Glomerular endothelial cell (primary cell): ENCODE data around the gene DEPDC5. TPM values are rescaled to one million over a fixed set of nuclear protein-coding genes. Genes with fewer than 3 reads are reported as not detected.

Experiments used
- DNase-seq: peaks from one replicate; pipeline ENCODE4 v3.0.0-alpha.2; 2011; ENCODE audit warnings: low read depth, low spot score; ENCODE audit errors: extremely low read depth
- total RNA-seq: library from RNA; depleted of rRNA; stranded (reverse); fragments of >200 nt; gene quantifications from 2 replicates; pipeline ENCODE4 v1.2.3, GENCODE V29; 2015

DEPDC5 gene
- total RNA-seq, 1 donor from 2014 or later: 10.2 TPM

- DNase-seq: no peak
Observed at GRCh38 chr22:31944700-31945442, 191.1 kb downstream of the DEPDC5 start.

- no peak for DNase-seq
Observed at GRCh38 chr22:31945443-31945855, 191.6 kb downstream of the DEPDC5 start.

DNA sequence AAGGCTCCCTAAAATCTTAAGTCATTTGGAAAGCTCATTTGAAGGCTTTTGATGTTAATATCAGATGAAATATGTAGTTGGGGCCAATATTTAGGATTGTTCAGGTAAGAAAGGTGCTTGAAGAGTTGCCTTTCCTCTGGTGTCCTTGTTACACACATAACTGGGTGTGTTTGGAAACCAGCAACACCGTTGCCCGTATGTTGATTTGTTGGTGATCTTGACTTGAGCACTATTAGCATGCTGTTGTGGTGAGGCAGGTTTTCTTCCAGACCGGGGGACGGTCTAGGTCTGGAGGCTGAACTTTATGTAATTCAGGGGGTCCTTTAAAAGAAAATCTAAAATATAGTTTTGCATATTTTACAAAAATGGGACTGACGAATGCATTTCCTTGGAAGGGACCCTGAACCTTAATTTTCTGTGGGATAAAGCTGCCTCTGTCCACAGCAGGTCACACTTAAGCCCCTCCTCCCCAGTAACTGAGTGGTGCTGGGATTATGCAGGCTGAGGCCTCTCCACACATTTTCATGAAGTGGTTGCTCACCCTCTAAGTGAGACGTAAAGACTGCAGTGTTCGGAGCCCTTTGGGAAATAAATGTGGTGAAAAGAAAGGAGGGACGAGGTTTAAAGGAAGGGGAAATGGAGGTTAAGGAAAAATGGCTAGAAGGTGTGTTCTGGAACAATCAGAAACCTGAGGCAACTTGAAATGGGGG is 192.3 kb downstream of the DEPDC5 start:
- no peak for DNase-seq

DNA sequence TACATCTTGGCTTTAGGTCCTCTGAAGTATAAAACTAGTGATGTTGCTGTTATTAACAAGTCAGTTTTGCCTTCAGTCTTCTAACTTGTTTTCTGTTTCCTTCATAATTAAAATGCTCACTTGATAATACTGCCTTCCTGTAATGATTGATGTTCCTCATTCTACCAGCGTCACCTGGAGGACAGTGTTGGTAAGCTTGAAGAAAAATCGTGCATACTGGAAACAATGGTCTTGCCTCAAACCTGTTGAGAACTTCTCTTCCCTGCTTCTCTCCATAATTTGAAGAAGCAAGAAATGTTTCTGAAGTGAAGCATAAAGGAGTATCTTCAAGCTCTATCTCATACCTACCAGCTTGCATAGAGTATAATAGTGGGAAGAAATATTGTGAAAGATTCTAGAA is 193.5 kb downstream of the DEPDC5 start:
- DNase-seq: no peak

- DNase-seq: no peak
Observed at GRCh38 chr22:31948002-31948401, 194.2 kb downstream of the DEPDC5 start.

- DNase-seq: no peak
Observed at GRCh38 chr22:31950226-31950625, 196.4 kb downstream of the DEPDC5 start.

DNA sequence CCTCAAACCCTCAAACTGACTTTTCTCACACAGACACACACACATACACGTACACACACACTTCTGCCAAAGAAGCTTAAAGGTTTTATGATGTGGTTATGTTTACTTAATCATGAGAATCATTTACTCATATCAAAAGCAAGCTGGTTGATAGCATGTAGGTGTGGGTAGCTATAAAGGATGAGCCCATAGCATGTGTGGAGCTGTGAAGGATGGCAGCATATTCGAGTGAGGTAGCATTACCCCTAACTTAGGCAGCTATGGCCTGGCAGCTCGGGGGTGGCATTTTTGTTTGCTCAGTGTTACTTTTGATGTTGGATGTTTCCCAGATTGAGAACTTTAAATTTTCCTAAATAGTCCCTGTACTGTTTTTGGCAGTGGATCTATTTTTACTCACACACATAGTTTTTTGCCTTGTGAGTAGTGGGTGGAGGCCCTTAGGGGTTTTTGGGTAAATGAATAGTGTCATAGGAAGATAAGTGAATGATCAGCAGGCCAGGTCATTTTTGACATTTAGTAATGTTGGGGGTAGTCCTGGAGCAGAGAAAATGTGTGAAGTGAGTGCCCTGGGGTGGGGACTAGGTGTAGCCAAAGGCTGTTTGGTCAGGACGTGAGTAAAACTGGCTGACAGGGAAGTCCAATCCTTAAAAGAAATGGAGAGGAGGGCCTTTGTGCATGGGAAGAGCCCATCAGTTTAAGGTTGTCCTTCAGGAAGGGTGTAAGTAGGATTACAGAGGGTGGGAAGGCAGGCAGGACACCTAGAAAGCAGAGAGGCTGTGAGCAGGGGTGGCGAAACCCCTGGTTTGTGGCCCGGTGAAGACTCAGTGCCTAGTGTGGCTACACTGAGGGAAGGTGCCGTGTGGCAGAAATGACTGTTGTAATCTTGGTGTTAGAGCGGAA is 197.6 kb downstream of the DEPDC5 start:
- DNase-seq: no peak

DNA sequence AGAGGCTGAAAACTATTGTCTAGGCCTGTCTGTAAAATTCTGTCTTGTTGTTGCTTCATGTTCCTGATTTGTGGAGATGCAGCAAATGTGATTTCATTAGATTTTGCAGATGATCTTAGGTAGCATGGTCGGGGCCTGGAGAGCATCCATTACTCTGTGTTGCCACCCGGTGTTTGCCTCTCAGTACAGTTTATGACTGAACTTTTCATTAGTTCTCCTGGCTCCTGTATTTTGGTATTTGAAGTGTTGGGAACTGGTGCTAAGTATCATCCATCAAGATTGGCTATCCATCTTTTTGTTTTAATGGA is 198.2 kb downstream of the DEPDC5 start:
- DNase-seq: no peak

- no peak for DNase-seq
Observed at GRCh38 chr22:31952472-31952871, 198.7 kb downstream of the DEPDC5 start.

DNA sequence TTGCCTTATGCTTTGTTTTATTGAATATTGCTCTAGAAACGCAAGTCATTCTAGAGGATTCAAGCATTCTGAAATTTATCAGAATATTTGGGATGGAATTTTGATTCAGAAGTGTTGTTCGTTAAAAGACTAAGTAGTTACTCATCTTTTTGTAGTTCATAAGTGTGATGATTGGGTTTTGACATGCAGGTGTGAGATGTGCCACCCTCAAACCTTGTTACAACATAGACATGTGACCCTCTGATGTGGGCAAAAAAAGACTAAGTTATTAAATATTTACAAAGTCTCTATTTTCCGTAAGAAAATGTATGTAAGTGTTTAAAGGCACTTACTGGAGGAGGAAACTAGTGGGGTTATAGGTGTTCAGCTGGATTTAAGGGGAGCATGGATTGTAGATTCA is 199.4 kb downstream of the DEPDC5 start:
- no peak for DNase-seq

DNA sequence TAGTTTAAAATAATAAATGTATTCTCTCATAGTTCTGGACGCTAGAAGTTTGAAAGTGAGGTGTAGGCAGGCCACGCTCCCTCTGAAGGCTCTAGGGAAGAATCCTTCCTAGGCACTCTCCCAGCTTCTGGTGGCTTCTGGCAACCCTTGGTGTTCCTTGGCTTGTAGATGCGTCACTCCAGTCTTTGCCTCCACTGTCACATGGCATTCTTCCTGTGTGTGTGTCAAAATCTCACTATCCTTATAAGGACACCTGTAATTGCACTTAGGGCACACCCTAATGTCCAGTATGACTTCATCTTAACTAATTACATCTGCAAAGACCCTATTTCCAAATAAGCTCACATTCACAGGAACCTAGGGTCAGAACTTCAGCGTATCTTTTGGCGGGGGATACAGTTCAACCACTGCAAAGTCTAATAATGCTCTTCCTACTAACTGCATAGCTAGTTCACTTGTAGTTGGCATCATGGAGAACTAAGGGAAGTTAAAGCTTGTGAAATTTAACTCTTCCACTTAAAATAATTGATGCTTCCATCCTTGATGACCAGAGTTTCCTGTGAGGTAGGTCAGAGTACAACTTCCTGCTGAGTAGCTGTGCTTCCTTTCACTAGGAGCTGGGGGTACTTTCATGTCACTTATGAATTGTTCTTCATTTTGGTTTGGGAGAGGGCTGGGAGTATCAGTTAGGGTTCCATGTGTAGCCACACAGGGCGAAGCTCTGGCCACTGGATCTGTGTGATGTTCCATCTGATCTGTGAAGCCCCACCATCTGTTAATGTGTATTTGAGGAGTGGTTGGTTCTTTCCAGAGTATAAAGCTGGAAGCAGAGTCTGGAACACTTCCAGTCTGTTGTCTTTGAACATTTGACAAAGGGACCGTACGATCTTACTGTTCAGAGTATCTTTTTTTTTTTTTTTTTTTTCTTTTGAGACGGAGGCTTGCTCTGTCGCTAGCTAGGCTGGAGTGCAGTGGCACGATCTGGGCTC is 201.0 kb downstream of the DEPDC5 start:
- DNase-seq: no peak

- no peak for DNase-seq
Observed at GRCh38 chr22:31956360-31956759, 202.5 kb downstream of the DEPDC5 start.

Other genes with a start within 250 kb of the DEPDC5 start
- 61.8 and 62.5 TPM in 2 replicates for gene PISD, start 91.8 kb upstream of the DEPDC5 start, total RNA-seq
- 17.4 and 37.2 TPM in 2 replicates for gene PRR14L, start 3.9 kb upstream of the DEPDC5 start, total RNA-seq
- 143 and 188 TPM in 2 replicates for gene YWHAH, start 190.5 kb downstream of the DEPDC5 start, total RNA-seq